Breast epithelium (tissue), 4 donors: Measurements from ENCODE around the gene PIGH. TPM values are rescaled to one million over a fixed set of nuclear protein-coding genes. Genes with fewer than 3 reads are reported as not detected.

ENCODE experiments used
- DNase-seq, 2 donors: peaks; one replicate each; pipeline ENCODE4 v3.0.0-alpha.2; 2019; ENCODE audit warnings: low spot score in 2 of 2
- H3K27ac ChIP-seq, 2 donors: fragments of 200-600 bp; sonication (generic) in 1 of 2; one replicate each; pipeline ENCODE4 v1.5.1; 2016 to 2019; ENCODE audit warnings: mild to moderate bottlenecking in 1 of 2
- H3K27me3 ChIP-seq, 2 donors: fragments of 200-600 bp; sonication (generic) in 1 of 2; one replicate each; pipeline versions ENCODE4 v1.5.1 to v1.6.0; 2017 to 2019; ENCODE audit warnings: control low read depth in 1 of 2, mild to moderate bottlenecking in 1 of 2
- H3K36me3 ChIP-seq: fragments of 200-600 bp; one replicate; pipeline ENCODE4 v1.5.1; 2019
- H3K4me1 ChIP-seq, 2 donors: fragments of 200-600 bp; sonication (generic); one replicate each; pipeline ENCODE4 v1.5.1; 2016 to 2019; ENCODE audit warnings: control low read depth in 1 of 2
- H3K4me3 ChIP-seq, 3 donors: fragments of 200-600 bp; sonication (generic); 1 replicate in 2 of 3; 2 replicates in 1 of 3; pipeline ENCODE4 v1.5.1; 2016 to 2019; ENCODE audit warnings: mild to moderate bottlenecking in 3 of 3, moderate library complexity in 2 of 3
- H3K9me3 ChIP-seq, 2 donors: fragments of 200-600 bp; sonication (generic) in 1 of 2; one replicate each; pipeline ENCODE4 v1.5.1; 2016 to 2019; ENCODE audit warnings: control low read depth in 1 of 2
- POLR2A ChIP-seq: fragments of 450-650 bp; IDR thresholded peaks from one replicate; pipeline ENCODE4 v1.6.1; 2016; ENCODE audit warnings: antibody characterized with exemption, mild to moderate bottlenecking, moderate library complexity
- POLR2AphosphoS5 ChIP-seq, 3 donors: sonication (generic); formaldehyde crosslinking; IDR thresholded peaks; one replicate each; pipeline ENCODE4 v1.6.1; 2017; ENCODE audit warnings: antibody characterized with exemption in 3 of 3
- intact Hi-C: fragments of 100-400 bp; cut with DNase I; formaldehyde crosslinking; loops from one replicate; pipeline ENCODE4 v1.15.1; 2023; ENCODE audit warnings: low total_unique reads
- total RNA-seq, 3 donors: library from RNA; depleted of rRNA; stranded (reverse); fragments of >200 nt; gene quantifications; one replicate each; pipeline ENCODE4 v1.1.0, GENCODE V29; 2016
- TF ChIP-seq, protein P1 (sequence below), 3 donors: fragments of 450-650 bp; IDR thresholded peaks; one replicate each; pipeline ENCODE4 v1.5.1; 2016 to 2017; ENCODE audit warnings: antibody characterized with exemption in 3 of 3, mild to moderate bottlenecking in 3 of 3, moderate library complexity in 3 of 3

Gene PIGH
- total RNA-seq, 3 donors from 2014 or later, result 32.8 to 37.6 (median 33.8) TPM

DNA sequence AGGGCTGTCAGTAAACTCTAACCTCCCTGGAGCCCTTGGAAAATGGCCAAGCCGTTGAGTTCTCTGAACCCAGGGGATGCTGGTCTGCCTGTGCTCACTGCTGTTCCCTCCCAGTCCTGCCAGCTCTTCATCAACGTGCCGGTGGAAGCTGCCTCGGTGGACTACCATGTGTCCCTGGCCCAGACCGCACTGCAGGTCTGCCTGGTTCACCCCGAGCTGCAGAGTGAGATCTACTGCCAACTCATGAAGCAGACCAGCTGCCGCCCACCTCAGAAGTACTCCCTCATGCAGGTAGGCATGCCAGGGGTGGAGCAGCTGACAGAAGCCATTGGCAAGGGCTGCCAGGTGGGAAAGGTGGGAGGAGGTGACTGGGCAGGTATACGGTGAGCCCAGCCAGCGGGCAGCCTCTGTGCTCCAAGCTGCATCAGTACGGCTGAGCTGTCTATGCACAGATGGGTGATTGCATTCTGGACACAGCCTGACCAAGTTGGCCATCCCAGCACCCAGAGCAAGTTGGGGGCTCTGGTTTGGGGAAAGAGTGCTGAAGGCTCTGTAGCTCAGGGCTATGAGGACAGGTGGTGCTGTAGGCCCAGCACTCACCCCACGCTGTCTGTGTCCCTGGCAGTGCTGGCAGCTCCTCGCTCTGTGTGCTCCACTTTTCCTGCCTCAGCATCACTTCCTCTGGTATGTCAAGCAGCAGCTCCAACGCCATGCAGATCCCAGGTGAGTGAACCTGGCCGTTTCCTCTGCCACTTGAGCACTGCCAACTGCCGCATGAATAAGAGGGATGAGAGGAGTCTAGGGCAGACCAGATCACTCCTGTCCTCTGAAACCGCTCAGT is 21.9 kb downstream of the PIGH start:
- Histone ChIP-seq H3K4me1 (no peaks in the 10 kb centered on the region), H3K9me3 (no peaks in the 10 kb centered on the region), H3K4me3 (no peak overlapping the region), H3K27me3 (no peaks in the 10 kb centered on the region), H3K27ac (no peak overlapping the region), H3K36me3 (no peaks in the 10 kb centered on the region)
- intact Hi-C loops, result loop anchor here (10.0 kb wide), 1 partner anchor 153 kb away; no protein-coding TSS in a partner anchor
- DNase-seq, result no peak
- no peak for TF ChIP-seq POLR2AphosphoS5 (IDR thresholded peaks at IDR 0.05)
- TF ChIP-seq, protein P1, sequence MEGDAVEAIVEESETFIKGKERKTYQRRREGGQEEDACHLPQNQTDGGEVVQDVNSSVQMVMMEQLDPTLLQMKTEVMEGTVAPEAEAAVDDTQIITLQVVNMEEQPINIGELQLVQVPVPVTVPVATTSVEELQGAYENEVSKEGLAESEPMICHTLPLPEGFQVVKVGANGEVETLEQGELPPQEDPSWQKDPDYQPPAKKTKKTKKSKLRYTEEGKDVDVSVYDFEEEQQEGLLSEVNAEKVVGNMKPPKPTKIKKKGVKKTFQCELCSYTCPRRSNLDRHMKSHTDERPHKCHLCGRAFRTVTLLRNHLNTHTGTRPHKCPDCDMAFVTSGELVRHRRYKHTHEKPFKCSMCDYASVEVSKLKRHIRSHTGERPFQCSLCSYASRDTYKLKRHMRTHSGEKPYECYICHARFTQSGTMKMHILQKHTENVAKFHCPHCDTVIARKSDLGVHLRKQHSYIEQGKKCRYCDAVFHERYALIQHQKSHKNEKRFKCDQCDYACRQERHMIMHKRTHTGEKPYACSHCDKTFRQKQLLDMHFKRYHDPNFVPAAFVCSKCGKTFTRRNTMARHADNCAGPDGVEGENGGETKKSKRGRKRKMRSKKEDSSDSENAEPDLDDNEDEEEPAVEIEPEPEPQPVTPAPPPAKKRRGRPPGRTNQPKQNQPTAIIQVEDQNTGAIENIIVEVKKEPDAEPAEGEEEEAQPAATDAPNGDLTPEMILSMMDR (IDR thresholded peaks at IDR 0.05), result no peak
- TF ChIP-seq POLR2A, result no peak

DNA sequence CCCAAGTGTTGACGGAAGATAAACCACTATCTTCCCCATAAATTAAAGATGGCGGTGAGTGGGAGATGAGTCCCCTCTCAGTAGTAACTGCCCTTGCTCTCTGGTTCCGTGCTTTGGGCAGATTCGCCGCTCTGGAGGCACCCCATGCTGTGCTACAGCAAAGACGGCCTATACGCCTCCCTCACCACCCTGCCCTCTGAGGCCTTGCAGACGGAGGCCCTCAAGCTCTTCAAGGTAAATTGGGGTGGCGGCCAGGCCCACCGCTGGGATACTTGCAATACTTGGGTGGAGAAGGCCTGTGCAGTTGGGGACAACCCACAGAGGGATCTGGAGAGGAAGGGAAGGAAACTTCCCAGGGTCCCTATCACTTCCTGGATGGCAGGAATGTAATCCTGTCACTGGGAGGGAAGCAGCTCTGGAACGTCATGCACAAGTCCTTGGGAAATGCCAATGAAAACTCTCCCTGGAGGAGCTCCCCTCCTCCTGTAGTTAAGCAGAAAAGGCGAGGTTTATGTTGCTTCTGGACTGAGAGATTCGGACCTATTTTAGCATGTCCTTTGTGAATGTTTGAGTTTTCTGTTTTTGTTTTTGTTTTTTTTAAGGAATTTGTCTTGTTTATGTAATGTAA is 22.8 kb downstream of the PIGH start:
- Histone ChIP-seq H3K4me3 (no peak overlapping the region), H3K4me1 (no peaks in the 10 kb centered on the region), H3K36me3 (no peaks in the 10 kb centered on the region), H3K27ac (no peak overlapping the region), H3K27me3 (no peaks in the 10 kb centered on the region), H3K9me3 (no peaks in the 10 kb centered on the region)
- intact Hi-C loops, result loop anchor here (10.0 kb wide), 1 partner anchor 152 kb away; no protein-coding TSS in a partner anchor
- TF ChIP-seq POLR2AphosphoS5 (IDR thresholded peaks at IDR 0.05), result no peak
- TF ChIP-seq, protein P1 (IDR thresholded peaks at IDR 0.05), result no peak
- no peak for TF ChIP-seq POLR2A
- no peak for DNase-seq

GRCh38 chr14:67576216-67576955 is 23.7 kb downstream of the PIGH start:
- TF ChIP-seq, protein P1 (IDR thresholded peaks at IDR 0.05), result no peak
- TF ChIP-seq POLR2A (no peak), POLR2AphosphoS5 (IDR thresholded peaks at IDR 0.05) (no peak)
- no peaks in the 10 kb centered on the region for H3K36me3 ChIP-seq
- no peak overlapping the region for H3K4me3 ChIP-seq
- H3K27ac ChIP-seq, result no peak overlapping the region
- H3K9me3 ChIP-seq, result no peaks in the 10 kb centered on the region
- intact Hi-C loops, result loop anchor here (10.0 kb wide), 1 partner anchor 152 kb away; no protein-coding TSS in a partner anchor
- no peaks in the 10 kb centered on the region for H3K4me1 ChIP-seq
- H3K27me3 ChIP-seq, result no peaks in the 10 kb centered on the region
- no peak for DNase-seq

- H3K4me1 ChIP-seq, result no peaks in the 10 kb centered on the region
- intact Hi-C loops, result loop anchor here (10.0 kb wide), 1 partner anchor 151 kb away; no protein-coding TSS in a partner anchor
- no peak for DNase-seq
- no peaks in the 10 kb centered on the region for H3K36me3 ChIP-seq
- H3K27me3 ChIP-seq, result no peaks in the 10 kb centered on the region
- H3K27ac ChIP-seq, result no peak overlapping the region
- no peaks in the 10 kb centered on the region for H3K9me3 ChIP-seq
- no peak overlapping the region for H3K4me3 ChIP-seq
- no peak for TF ChIP-seq POLR2A
- TF ChIP-seq, protein P1 (IDR thresholded peaks at IDR 0.05), result no peak
- no peak for TF ChIP-seq POLR2AphosphoS5 (IDR thresholded peaks at IDR 0.05)
Measured at GRCh38 chr14:67575684-67576083, 24.4 kb downstream of the PIGH start.
